PC-9 (cell line): ENCODE results near the gene CRISP1. TPM values are rescaled to one million over a fixed set of nuclear protein-coding genes. Genes with fewer than 3 reads are reported as not detected.
"Not testable (repeated sequence)": the region's sequence is repeated elsewhere in the genome, so short reads cannot be mapped to it uniquely, and the experiment has no call there.

Experiments used
- BruUV-seq: library from RNA; stranded (reverse); fragments of 400-500 nt; replicated peaks from 2 replicates; lab custom pipeline; 2021; lab: Mats Ljungman, UMichigan
- CTCF ChIA-PET: fragments of 300-600 bp; sonication (Branson Sonifier 250); formaldehyde crosslinking; loops from one replicate; lab custom pipeline; 2022; ENCODE audit warnings: antibody characterized with exemption; lab: Charles Lee
- POLR2A ChIA-PET: fragments of 300-600 bp; sonication (Branson Sonifier 250); formaldehyde crosslinking; loops from one replicate; lab custom pipeline; 2022; ENCODE audit warnings: antibody characterized with exemption; ENCODE audit not compliant: unreplicated experiment; lab: Charles Lee
- DNase-seq, 2 experiments: peaks; one replicate each; pipeline versions ENCODE4 v3.0.0 to v3.0.0-alpha.2; 2015 to 2022; ENCODE audit warnings: mixed read lengths in 1 of 2
- H2AFZ ChIP-seq: fragments of 200-600 bp; sonication (generic); 2 replicates; pipeline ENCODE4 v1.8.1; 2017; ENCODE audit warnings: antibody characterized with exemption
- H3F3A ChIP-seq: fragments of 200-600 bp; sonication (generic); 2 replicates; pipeline ENCODE4 v1.8.1; 2017; ENCODE audit warnings: antibody characterized with exemption, mild to moderate bottlenecking, low read depth; ENCODE audit not compliant: insufficient read depth
- H3K27ac ChIP-seq: fragments of 200-600 bp; sonication (generic); 2 replicates; pipeline ENCODE4 v1.6.1; 2016; ENCODE audit warnings: mixed run types
- H3K27me3 ChIP-seq: fragments of 200-600 bp; sonication (generic); 2 replicates; pipeline ENCODE4 v1.6.1; 2016; ENCODE audit warnings: low read depth, mixed run types; ENCODE audit not compliant: insufficient read depth
- H3K36me3 ChIP-seq: fragments of 200-600 bp; sonication (generic); 2 replicates; pipeline ENCODE4 v1.6.1; 2016; ENCODE audit warnings: low read depth, mixed run types
- H3K4me1 ChIP-seq: fragments of 200-600 bp; sonication (generic); replicated peaks from 2 replicates; pipeline ENCODE4 v1.6.1; 2016; ENCODE audit warnings: mixed run types; ENCODE audit not compliant: insufficient read depth
- H3K4me2 ChIP-seq: fragments of 200-600 bp; sonication (generic); 2 replicates; pipeline ENCODE4 v1.6.1; 2017; ENCODE audit warnings: mixed run types
- H3K4me3 ChIP-seq: fragments of 200-600 bp; sonication (generic); 2 replicates; pipeline ENCODE4 v1.6.1; 2016; ENCODE audit warnings: mixed run types
- H3K79me2 ChIP-seq: fragments of 200-600 bp; sonication (generic); 2 replicates; pipeline ENCODE4 v1.6.1; 2017; ENCODE audit warnings: low read depth, mixed run types
- H3K9me2 ChIP-seq: fragments of 200-600 bp; sonication (generic); 2 replicates; pipeline ENCODE4 v1.8.1; 2017; ENCODE audit warnings: mild to moderate bottlenecking; ENCODE audit not compliant: insufficient read depth
- H3K9me3 ChIP-seq: fragments of 200-600 bp; sonication (generic); 2 replicates; pipeline ENCODE4 v1.8.1; 2016; ENCODE audit warnings: low read depth; ENCODE audit not compliant: insufficient read depth
- H4K20me1 ChIP-seq: fragments of 200-600 bp; sonication (generic); 2 replicates; pipeline ENCODE4 v1.8.1; 2017; ENCODE audit not compliant: insufficient read depth
- CTCF ChIP-seq: fragments of 200-600 bp; sonication (generic); conservative IDR thresholded peaks from 2 replicates; pipeline ENCODE4 v1.6.1; 2017; ENCODE audit warnings: mixed run types, antibody characterized with exemption, mild to moderate bottlenecking, moderate library complexity
- EZH2 ChIP-seq: fragments of 200-600 bp; sonication (generic); IDR thresholded peaks from 2 replicates; pipeline ENCODE4 v1.8.0; 2017; ENCODE audit warnings: antibody characterized with exemption, low read depth
- intact Hi-C: fragments of 100-400 bp; cut with micrococcal nuclease; formaldehyde crosslinking; loops from one replicate; pipeline ENCODE4 v1.10.0; 2022; ENCODE audit not compliant: unreplicated experiment
- total RNA-seq: library from RNA; stranded (reverse); gene quantifications from 2 replicates; pipeline ENCODE4 v1.2.3, GENCODE V29; 2021

CRISP1 gene
- total RNA-seq, 1 experiment from 2014 or later = not detected

GRCh38 chr6:49898904-49899566, 32.7 kb upstream of the CRISP1 start:
- POLR2A ChIA-PET = no interaction called here
- no TSS peak for BruUV-seq

GRCh38 chr6:49895553-49895952, 29.2 kb upstream of the CRISP1 start:
- H3K79me2 ChIP-seq, POLR2A ChIA-PET, BruUV-seq, intact Hi-C loops, H4K20me1 ChIP-seq, H3K9me2 ChIP-seq, H3K27me3 ChIP-seq, H3K4me2 ChIP-seq, H3K9me3 ChIP-seq, CTCF ChIA-PET, H3F3A ChIP-seq, H3K27ac ChIP-seq, H3K4me1 ChIP-seq, H3K36me3 ChIP-seq, DNase-seq, H2AFZ ChIP-seq, H3K4me3 ChIP-seq: not testable (repeated sequence)

More at GRCh38 chr6:49898904-49899566, 32.7 kb upstream of the CRISP1 start:
- no peak for DNase-seq
- Histone ChIP-seq H3K27me3 (no peaks in the 10 kb centered on the region), H2AFZ (no peak overlapping the region), H3K79me2 (no peaks in the 10 kb centered on the region), H3K27ac (no peak overlapping the region), H3K4me3 (no peak overlapping the region), H4K20me1 (no peaks in the 10 kb centered on the region), H3K9me3 (no peaks in the 10 kb centered on the region; the same call in 1 of the 2 replicates), H3F3A (no peaks in the 10 kb centered on the region), H3K9me2 (no peaks in the 10 kb centered on the region), H3K36me3 (no peaks in the 10 kb centered on the region), H3K4me1 (no peaks in the 10 kb centered on the region), H3K4me2 (no peak overlapping the region)
- TF ChIP-seq CTCF (no peak), EZH2 (no peak)
- CTCF ChIA-PET = no interaction called here
- intact Hi-C loops = no loop called here

GRCh38 chr6:49892280-49892679, 25.9 kb upstream of the CRISP1 start:
- no peaks in the 10 kb centered on the region for H3K9me3 ChIP-seq
- H3K4me1 ChIP-seq = no peaks in the 10 kb centered on the region
- H3K79me2 ChIP-seq = no peaks in the 10 kb centered on the region
- CTCF ChIA-PET = no interaction called here
- H4K20me1 ChIP-seq = no peaks in the 10 kb centered on the region
- intact Hi-C loops = no loop called here
- no peak for DNase-seq
- H3K4me2 ChIP-seq = no peak overlapping the region
- H2AFZ ChIP-seq = no peak overlapping the region; the same call in 1 of the 2 replicates
- BruUV-seq = no TSS peak
- TF ChIP-seq EZH2 (no peak), CTCF (no peak)
- no peak overlapping the region for H3K27ac ChIP-seq
- no peaks in the 10 kb centered on the region for H3F3A ChIP-seq
- POLR2A ChIA-PET = no interaction called here
- H3K27me3 ChIP-seq = no peaks in the 10 kb centered on the region
- H3K4me3 ChIP-seq = no peak overlapping the region
- H3K36me3 ChIP-seq = no peaks in the 10 kb centered on the region
- no peaks in the 10 kb centered on the region for H3K9me2 ChIP-seq

GRCh38 chr6:49890988-49891387, 24.7 kb upstream of the CRISP1 start:
- DNase-seq = no peak
- intact Hi-C loops = no loop called here
- no peaks in the 10 kb centered on the region for H4K20me1 ChIP-seq
- no peak overlapping the region for H3K4me2 ChIP-seq
- no peaks in the 10 kb centered on the region for H3K79me2 ChIP-seq
- H2AFZ ChIP-seq = no peak overlapping the region
- BruUV-seq = no TSS peak
- H3K27me3 ChIP-seq = no peaks in the 10 kb centered on the region
- ChIA-PET CTCF (no interaction called here), POLR2A (no interaction called here)
- no peak for TF ChIP-seq CTCF
- no peak for TF ChIP-seq EZH2
- no peaks in the 10 kb centered on the region for H3K4me1 ChIP-seq
- H3F3A ChIP-seq = no peaks in the 10 kb centered on the region
- no peak overlapping the region for H3K4me3 ChIP-seq
- H3K9me2 ChIP-seq = no peaks in the 10 kb centered on the region
- no peak overlapping the region for H3K27ac ChIP-seq
- no peaks in the 10 kb centered on the region for H3K9me3 ChIP-seq
- H3K36me3 ChIP-seq = no peaks in the 10 kb centered on the region
